HG03432 (cell line): ENCODE results near the gene STRN4.

ENCODE experiments used
- ATAC-seq: cut with Tn5 transposase; IDR thresholded peaks from one replicate; pipeline ENCODE4 v1.9.1; 2021; ENCODE audit warnings: mild to moderate bottlenecking, moderate library complexity; ENCODE audit not compliant: unreplicated experiment

STRN4 gene

DNA sequence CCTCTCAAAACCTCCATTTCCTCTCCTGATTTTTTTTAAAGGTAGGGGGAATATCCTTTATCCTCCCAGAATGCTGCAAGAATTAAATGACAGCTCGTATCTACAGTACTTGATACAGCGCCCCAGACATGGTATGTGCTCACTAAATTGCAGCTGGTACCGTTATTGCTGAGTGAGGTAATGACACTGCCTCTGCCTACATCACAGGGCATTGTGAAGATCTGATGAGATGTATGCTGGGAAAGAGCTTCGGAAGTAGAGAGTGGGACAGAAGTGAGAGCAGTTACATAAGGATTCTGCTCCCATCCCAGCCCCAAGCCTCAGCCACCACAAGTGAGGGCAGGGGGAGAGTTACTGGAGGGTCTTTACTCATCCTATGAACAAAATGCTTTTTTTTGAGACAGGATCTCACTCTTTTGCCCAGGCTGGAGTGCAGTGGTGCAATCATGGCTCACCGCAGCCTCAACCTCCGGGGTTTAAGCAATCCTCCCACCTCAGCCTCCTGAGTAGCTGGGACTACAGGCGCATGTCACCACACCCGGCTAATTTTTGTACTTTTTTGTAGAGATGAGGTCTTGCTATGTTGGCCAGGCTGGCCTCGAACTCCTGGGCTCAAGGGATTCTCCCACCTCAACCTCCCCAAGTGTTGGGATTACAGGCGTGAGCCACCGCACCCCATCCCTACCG lies 2.1 kb downstream of the STRN4 start:
- no peak for ATAC-seq

- no peak for ATAC-seq
Measured at GRCh38 chr19:46742926-46743480, 3.2 kb downstream of the STRN4 start.

DNA sequence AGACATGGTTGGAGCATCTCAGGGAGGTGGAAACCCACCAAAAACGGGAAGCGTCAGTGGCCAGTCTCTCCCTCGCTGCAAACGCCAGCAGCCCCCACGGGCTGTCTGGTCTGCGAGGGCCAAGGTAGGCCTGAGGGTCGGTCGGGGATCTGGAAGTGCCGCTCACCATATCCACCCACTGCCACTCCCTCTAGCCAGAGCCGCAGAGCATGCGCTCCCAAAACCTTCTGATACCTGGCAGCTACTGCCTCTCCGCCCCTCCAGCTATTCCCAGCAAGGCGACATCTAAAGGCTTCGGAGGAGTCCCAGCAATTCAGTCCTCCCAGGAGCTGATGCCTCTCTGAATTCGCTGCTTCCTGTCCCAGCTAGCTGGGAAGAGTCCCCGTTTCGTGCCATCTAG lies 4.8 kb downstream of the STRN4 start:
- ATAC-seq: no peak

GRCh38 chr19:46739290-46739771 lies 6.9 kb downstream of the STRN4 start:
- no peak for ATAC-seq

GRCh38 chr19:46737761-46738171 lies 8.5 kb downstream of the STRN4 start:
- ATAC-seq: no peak

DNA sequence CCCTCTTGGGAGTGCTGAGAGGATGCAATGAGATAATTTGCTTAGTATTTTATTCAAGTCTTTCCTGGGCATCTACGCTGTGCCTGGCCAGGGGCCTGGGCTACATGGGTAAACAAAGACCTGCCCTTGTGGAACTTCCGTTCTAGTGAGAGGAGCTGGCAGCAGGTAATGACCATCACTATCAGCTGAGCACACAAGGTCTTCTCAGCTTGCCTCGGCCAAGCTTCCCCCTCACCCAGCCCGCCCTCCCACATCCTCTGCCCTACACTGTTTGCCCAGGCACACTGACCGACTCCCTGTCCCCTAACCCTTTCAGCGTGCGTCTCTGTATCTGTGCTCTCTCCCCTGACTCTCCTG lies 9.0 kb downstream of the STRN4 start:
- no peak for ATAC-seq

DNA sequence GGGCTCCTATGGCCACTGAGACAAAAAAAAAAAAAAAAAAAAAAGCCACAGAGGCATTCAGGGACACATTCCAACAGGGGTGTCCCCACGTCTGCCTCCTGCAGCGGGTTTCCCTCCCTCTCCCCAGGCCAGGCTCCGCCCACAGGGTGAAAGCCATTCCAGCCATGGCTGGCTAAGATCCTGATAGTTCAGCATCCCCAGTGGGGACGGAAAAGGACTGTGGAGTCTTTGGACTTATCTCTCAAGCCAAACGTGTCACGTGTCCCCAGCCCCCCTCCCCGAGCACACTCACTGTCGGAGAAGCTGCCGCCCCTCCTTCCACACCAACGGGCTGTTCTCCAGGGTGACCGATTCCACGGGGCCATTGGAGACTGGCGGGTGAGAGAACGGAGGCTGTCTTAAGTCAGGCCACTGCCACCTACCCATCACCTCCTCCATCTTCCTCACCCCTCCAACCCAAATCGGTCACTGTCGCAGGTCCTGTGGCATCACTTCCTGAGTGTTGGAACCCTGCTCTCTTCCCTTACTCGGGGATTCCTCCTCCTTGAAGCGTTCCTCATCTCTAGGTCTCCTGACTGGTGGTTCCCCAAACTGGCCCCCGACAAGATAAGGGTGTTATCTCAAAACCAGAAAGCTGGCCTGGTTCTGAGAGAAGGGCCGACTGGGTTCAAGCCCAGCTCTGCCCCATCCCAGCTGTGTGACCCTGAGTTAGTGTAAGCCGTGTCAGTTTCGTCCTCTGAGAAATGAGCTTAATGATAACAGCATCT lies 9.5 kb downstream of the STRN4 start:
- no peak for ATAC-seq

DNA sequence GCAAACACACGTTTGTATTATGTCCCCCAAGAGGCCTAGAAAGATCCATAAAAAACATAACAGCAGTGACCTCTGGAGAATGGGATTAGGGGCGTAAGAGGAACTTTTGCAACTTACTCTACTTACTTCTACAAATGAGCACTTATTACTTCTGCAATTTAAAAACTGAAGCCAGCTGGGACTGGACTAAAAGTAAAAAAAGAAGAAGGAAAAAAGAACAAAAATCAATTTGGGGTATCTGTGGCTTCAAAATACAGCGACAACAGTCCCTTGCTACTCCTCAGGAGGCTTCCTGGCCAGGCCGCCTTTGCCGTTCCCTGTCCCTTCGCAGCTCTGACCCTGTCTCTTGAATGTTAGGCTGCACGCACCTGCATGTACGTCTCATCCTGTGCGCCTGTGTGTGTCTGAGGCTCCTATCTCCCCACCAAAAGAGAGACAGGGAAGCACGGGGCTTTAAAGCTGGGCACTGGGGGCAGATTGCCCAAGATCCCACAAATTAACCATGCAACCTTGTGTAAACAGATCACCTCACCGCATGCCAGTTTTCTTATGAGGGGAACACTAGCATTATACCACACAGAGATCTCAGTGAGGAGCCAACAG lies 12.5 kb downstream of the STRN4 start:
- no peak for ATAC-seq

- ATAC-seq: no peak
Measured at GRCh38 chr19:46732966-46733689, 13.1 kb downstream of the STRN4 start.

DNA sequence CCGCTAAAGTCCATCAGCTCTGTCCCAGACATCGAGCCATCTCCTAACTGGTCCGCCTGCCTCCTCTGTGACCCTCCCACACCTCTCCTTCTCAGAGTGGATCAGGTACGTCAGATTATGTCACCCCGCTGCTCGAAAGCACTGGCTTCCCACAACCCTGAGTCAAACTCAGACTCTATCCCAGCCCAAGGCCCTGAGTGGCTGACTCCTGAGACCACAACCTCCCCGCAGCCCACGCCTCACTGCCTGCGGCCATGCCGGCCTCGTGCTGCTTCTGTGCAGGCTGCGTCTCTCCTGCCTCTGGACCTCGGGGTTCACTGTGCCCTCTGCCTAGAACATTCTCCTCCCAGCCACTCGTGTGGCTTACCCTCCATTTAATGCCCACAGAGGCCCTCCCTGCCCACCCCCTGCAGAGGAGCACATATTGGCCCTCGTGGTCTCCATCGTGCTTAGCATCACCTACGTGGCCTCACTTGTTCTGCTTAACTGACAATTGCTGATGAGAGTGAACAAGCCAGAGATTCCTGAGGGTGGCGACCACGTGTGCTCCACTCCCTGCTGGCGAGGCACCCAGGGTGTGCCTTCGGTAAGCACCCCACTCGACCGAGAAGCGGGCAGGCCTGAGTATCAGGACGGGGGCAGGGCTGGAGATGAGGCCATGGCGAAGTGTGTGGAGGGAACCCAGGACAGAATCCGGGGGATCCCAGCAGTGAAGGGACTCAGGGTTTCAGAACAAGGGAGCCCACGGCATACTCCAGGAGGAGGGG lies 13.9 kb downstream of the STRN4 start:
- no peak for ATAC-seq

DNA sequence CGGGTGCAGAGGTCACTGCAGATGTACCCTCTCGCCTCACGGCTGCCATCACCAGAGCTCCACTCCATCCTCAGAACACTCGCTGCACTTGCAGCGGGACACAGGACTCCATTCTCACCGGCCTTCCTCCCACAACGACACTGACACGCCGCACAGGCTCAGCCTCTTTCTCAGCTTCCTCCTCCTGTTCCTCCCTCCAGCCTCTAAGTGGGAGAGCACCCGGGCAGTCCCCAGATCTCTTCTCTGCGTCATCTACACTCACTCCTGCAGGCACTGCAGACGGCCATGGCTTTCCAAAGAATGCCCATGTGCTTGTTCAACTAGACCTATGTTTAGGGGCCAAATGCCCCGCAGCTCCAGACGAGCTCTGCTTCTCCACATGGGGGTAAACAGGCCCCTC lies 14.7 kb downstream of the STRN4 start:
- no peak for ATAC-seq

DNA sequence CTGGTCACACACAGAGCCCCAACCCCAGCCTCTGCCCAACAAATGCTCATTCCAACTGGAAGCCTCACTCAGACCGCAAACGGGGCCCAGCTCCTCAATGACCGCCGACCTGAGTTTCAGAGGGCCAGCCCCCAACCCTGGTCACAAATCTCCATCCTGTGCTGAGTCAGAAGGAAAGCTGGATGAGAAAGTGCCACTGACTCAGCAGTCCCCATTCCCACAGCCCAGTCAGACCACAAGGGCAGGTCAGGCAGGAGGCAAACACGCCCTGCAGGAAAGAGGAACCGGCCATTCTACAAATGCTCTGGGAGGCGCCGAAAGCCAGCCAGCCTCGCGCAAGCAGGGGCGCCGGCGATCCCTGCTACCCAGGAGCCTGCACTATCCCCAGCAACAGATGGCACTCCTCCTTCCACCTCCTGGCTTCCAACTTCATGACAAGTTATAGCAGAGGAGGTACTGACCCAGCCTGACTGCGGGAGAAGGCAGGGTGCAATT lies 15.2 kb downstream of the STRN4 start:
- ATAC-seq: no peak

DNA sequence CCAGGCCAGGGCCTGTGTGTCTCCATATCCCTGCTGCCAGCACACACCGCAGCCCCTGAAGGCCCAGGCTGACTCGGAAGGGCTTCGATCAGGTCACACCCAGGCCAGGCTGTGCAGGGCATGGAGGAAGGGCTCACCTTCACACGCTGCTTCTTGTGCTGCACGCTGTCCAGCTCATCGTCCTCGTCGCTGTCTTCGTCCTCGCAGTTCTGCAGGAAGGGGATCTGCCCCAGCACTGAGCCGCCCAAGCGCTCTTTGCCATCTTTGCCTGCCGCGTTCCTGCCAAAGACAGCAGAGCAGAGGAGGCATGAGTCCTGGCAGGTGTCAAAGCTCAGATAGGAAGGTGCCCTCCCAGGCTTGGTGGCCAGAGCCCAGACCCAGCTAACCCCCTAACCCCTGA lies 15.7 kb downstream of the STRN4 start:
- no peak for ATAC-seq

- ATAC-seq: no peak
Measured at GRCh38 chr19:46730187-46730586, 16.1 kb downstream of the STRN4 start.

GRCh38 chr19:46729696-46730095 lies 16.6 kb downstream of the STRN4 start:
- ATAC-seq: no peak

GRCh38 chr19:46728693-46729339 lies 17.4 kb downstream of the STRN4 start:
- peak; percentile 49 for ATAC-seq

- ATAC-seq: no peak
Measured at GRCh38 chr19:46728208-46728607, 18.0 kb downstream of the STRN4 start.

DNA sequence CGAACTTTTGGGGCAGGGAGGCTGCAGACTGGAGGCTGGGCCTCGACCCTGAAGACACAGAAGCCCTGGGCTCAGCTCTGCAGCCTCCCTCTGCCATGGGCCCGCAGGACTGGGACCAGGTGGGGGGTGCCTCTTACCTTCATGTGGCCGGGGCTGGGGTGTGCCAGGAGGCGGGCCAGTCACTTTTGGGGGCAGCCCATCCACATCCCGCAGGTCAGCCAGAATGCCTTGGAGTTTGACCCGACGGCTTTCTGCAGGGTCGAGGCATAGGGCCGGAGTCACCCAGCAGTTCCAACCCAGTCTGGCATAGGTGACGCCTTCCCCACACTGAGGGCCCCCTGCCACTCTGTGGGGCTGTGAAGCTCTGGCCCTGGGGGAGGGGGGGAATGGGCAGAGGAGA lies 18.5 kb downstream of the STRN4 start:
- ATAC-seq: no peak

- ATAC-seq: no peak
Measured at GRCh38 chr19:46726971-46727501, 19.2 kb downstream of the STRN4 start.
